Thyroid gland (tissue), 4 donors: ENCODE data around the gene DCUN1D2. TPM values are rescaled to one million over a fixed set of nuclear protein-coding genes. Genes with fewer than 3 reads are reported as not detected.

Experiments
- DNase-seq, 2 donors: peaks; one replicate each; pipeline ENCODE4 v3.0.0-alpha.2; 2019
- H3K27ac ChIP-seq, 3 donors: fragments of 200-600 bp; sonication (generic); 1 replicate in 2 of 3; 2 replicates in 1 of 3; pipeline ENCODE4 v1.5.1; 2016 to 2019; ENCODE audit warnings: mild to moderate bottlenecking in 1 of 3, moderate library complexity in 1 of 3
- H3K27me3 ChIP-seq: fragments of 200-600 bp; sonication (generic); one replicate; pipeline ENCODE4 v1.5.1; 2019
- H3K36me3 ChIP-seq, 2 donors: fragments of 200-600 bp; sonication (generic); one replicate each; pipeline ENCODE4 v1.5.1; 2016 to 2019
- H3K4me1 ChIP-seq, 2 donors: fragments of 200-600 bp; sonication (generic); one replicate each; pipeline ENCODE4 v1.5.1; 2017 to 2019
- H3K4me3 ChIP-seq, 3 donors: fragments of 200-600 bp; sonication (generic); replicated peaks in 1 of 3; 1 replicate in 2 of 3; 2 replicates in 1 of 3; pipeline ENCODE4 v1.5.1; 2016; ENCODE audit warnings: mild to moderate bottlenecking in 1 of 3
- H3K9me3 ChIP-seq: fragments of 200-600 bp; sonication (generic); one replicate; pipeline ENCODE4 v1.5.1; 2017
- CTCF ChIP-seq, 6 experiments: fragments of 200-600 bp in 3 of 6; fragments of 450-650 bp in 3 of 6; sonication (generic) in 3 of 6; IDR thresholded peaks; one replicate each; pipeline ENCODE4 v1.5.1; 2016 to 2019; ENCODE audit warnings: antibody characterized with exemption in 6 of 6, mild to moderate bottlenecking in 2 of 6, inconsistent platforms in 1 of 6, moderate library complexity in 1 of 6
- POLR2A ChIP-seq, 2 donors: fragments of 450-650 bp; IDR thresholded peaks; one replicate each; pipeline ENCODE4 v1.6.1; 2017; ENCODE audit warnings: antibody characterized with exemption in 2 of 2, mild to moderate bottlenecking in 2 of 2, moderate library complexity in 1 of 2
- WGBS, 2 donors: methylation state at CpG; one replicate each; pipeline ENCODE4 v1.1.5; 2017; 5-methylcytosine and 5-hydroxymethylcytosine counted together
- intact Hi-C: fragments of 100-400 bp; cut with DNase I; formaldehyde crosslinking; loops from one replicate; pipeline ENCODE4 v1.15.1; 2023
- total RNA-seq, 4 donors: library from RNA; depleted of rRNA; stranded (reverse); fragments of >200 nt; gene quantifications; one replicate each; pipeline ENCODE4 v1.2.3, GENCODE V29; 2016

The DCUN1D2 gene
- total RNA-seq, 4 donors from 2014 or later = 8.8 to 15.3 (median 10.4) TPM

- TF ChIP-seq CTCF (IDR thresholded peaks at IDR 0.05) = no peak
- no peak for TF ChIP-seq POLR2A (IDR thresholded peaks at IDR 0.05)
- no peaks in the 10 kb centered on the region for H3K4me1 ChIP-seq
- no peak overlapping the region for H3K27ac ChIP-seq
- H3K9me3 ChIP-seq = no peaks in the 10 kb centered on the region
- intact Hi-C loops = no loop called here
- peaks cover 4 to 8% of the 10 kb centered on the region in 2 donors for H3K36me3 ChIP-seq
- WGBS, 2 donors = 84 to 94% methylated on average over 21 of the region's 21 CpGs
- no peak for DNase-seq
- no peaks in the 10 kb centered on the region for H3K27me3 ChIP-seq
- no peak overlapping the region for H3K4me3 ChIP-seq
Observed at GRCh38 chr13:113510871-113511270, 20.4 kb upstream of the DCUN1D2 start.

- Histone ChIP-seq H3K27me3 (no peaks in the 10 kb centered on the region), H3K4me1 (no peaks in the 10 kb centered on the region), H3K27ac (no peak overlapping the region), H3K36me3 (peaks cover 4 to 8% of the 10 kb centered on the region in 2 donors), H3K4me3 (no peak overlapping the region), H3K9me3 (no peaks in the 10 kb centered on the region)
- intact Hi-C loops = no loop called here
- DNase-seq = no peak
- TF ChIP-seq POLR2A (IDR thresholded peaks at IDR 0.05) (no peak), CTCF (IDR thresholded peaks at IDR 0.05) (no peak)
- 91 to 92% methylated on average over 10 of the region's 10 CpGs for WGBS, 2 donors
Observed at GRCh38 chr13:113509989-113510388, 19.5 kb upstream of the DCUN1D2 start.

- Histone ChIP-seq H3K36me3 (peaks cover 4 to 8% of the 10 kb centered on the region in 2 donors), H3K27me3 (no peaks in the 10 kb centered on the region), H3K4me1 (no peaks in the 10 kb centered on the region), H3K9me3 (no peaks in the 10 kb centered on the region), H3K27ac (no peak overlapping the region), H3K4me3 (no peak overlapping the region)
- WGBS, 2 donors = 83 to 89% methylated on average over 13 of the region's 17 CpGs
- intact Hi-C loops = no loop called here
- TF ChIP-seq CTCF (IDR thresholded peaks at IDR 0.05) = no peak
- TF ChIP-seq POLR2A (IDR thresholded peaks at IDR 0.05) = no peak
- no peak for DNase-seq
Observed at GRCh38 chr13:113508521-113509254, 18.2 kb upstream of the DCUN1D2 start.

GRCh38 chr13:113507505-113508345, 17.2 kb upstream of the DCUN1D2 start:
- Histone ChIP-seq H3K4me1 (no peaks in the 10 kb centered on the region), H3K27ac (no peak overlapping the region), H3K9me3 (no peaks in the 10 kb centered on the region), H3K27me3 (no peaks in the 10 kb centered on the region), H3K4me3 (no peak overlapping the region), H3K36me3 (peaks cover 4 to 8% of the 10 kb centered on the region in 2 donors)
- 89 to 90% methylated on average over 19 to 21 of the region's 21 CpGs for WGBS, 2 donors
- intact Hi-C loops = no loop called here
- no peak for TF ChIP-seq POLR2A (IDR thresholded peaks at IDR 0.05)
- no peak for TF ChIP-seq CTCF (IDR thresholded peaks at IDR 0.05)
- no peak for DNase-seq
